ENCODE results near the gene TNPO3. TPM values are rescaled to one million over a fixed set of nuclear protein-coding genes. Genes with fewer than 3 reads are reported as not detected.
"Not testable (repeated sequence)": the region's sequence is repeated elsewhere in the genome, so short reads cannot be mapped to it uniquely, and the experiment has no call there.

The TNPO3 gene
- total RNA-seq, 2 experiments from 2014 or later, result 17.1 to 18.7 TPM

DNA sequence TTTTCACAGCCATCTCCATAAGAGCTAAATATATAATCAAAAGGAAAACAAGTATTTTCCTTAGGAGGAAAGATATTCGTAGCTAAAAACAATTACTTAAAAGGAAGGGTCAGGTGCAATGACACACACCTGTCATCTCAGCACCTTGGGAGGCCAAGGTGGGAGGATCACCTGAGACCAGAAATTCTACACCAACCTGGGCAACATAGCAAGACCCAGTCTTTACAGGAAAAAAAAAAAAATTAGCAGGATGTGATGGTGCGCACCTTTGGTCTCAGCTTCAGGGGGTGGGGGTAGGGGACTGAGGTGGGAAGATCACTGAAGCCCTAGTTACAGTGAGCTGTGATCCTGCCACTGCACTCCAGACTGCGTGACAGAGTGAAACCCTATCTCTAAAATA lies 11.9 kb downstream of the TNPO3 start:
- H3K27ac ChIP-seq (ENCODE audit: low read depth in 1 of 2, low read length in 2 of 2), result no peak overlapping the region
- no peak overlapping the region for H3K27ac Mint-ChIP-seq
- no peak for ATAC-seq (ENCODE audit: poor library complexity)
- peaks cover 85% of the 10 kb centered on the region for H3K4me1 Mint-ChIP-seq (ENCODE audit: low read depth)
- intact Hi-C loops (cut with DNase I, micrococcal nuclease), result no loop called here
- DNase-seq, result no peak
- H3K9me3 ChIP-seq (ENCODE audit: control insufficient read depth in 1 of 2, insufficient read depth in 1 of 2, low read length in 2 of 2), result no peaks in the 10 kb centered on the region
- POLR2A ChIA-PET, result interaction anchor here (1.4 kb wide), 1 partner anchor 11 kb away, joined by 6 read pairs; the partner anchor contains the start of gene TNPO3
- H3K4me3 ChIP-seq (ENCODE audit: low read length), result no peak overlapping the region
- no peaks in the 10 kb centered on the region for H3K27me3 Mint-ChIP-seq
- peaks cover 66% of the 10 kb centered on the region for H3K36me3 Mint-ChIP-seq (ENCODE audit: low read depth)
- no peaks in the 10 kb centered on the region for H3K9me3 Mint-ChIP-seq
- H3K4me3 Mint-ChIP-seq, result no peak overlapping the region
- TF ChIP-seq, protein P1, sequence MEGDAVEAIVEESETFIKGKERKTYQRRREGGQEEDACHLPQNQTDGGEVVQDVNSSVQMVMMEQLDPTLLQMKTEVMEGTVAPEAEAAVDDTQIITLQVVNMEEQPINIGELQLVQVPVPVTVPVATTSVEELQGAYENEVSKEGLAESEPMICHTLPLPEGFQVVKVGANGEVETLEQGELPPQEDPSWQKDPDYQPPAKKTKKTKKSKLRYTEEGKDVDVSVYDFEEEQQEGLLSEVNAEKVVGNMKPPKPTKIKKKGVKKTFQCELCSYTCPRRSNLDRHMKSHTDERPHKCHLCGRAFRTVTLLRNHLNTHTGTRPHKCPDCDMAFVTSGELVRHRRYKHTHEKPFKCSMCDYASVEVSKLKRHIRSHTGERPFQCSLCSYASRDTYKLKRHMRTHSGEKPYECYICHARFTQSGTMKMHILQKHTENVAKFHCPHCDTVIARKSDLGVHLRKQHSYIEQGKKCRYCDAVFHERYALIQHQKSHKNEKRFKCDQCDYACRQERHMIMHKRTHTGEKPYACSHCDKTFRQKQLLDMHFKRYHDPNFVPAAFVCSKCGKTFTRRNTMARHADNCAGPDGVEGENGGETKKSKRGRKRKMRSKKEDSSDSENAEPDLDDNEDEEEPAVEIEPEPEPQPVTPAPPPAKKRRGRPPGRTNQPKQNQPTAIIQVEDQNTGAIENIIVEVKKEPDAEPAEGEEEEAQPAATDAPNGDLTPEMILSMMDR (IDR thresholded peaks at IDR 0.05), result no peak
- CTCF ChIA-PET, result interaction anchor here (0.6 to 1.1 kb wide), 4 partner anchors 13 to 302 kb away, joined by 3 read pairs; no protein-coding TSS in a partner anchor
- no peaks in the 10 kb centered on the region for H3K27me3 ChIP-seq (ENCODE audit: control insufficient read depth in 1 of 2, insufficient read depth in 2 of 2, low read length in 2 of 2)
- peaks cover 26% of the 10 kb centered on the region for H3K36me3 ChIP-seq (ENCODE audit: insufficient read depth, low read length)
- peaks cover 25% of the 10 kb centered on the region for H3K4me1 ChIP-seq (ENCODE audit: insufficient read depth, low read length)

DNA sequence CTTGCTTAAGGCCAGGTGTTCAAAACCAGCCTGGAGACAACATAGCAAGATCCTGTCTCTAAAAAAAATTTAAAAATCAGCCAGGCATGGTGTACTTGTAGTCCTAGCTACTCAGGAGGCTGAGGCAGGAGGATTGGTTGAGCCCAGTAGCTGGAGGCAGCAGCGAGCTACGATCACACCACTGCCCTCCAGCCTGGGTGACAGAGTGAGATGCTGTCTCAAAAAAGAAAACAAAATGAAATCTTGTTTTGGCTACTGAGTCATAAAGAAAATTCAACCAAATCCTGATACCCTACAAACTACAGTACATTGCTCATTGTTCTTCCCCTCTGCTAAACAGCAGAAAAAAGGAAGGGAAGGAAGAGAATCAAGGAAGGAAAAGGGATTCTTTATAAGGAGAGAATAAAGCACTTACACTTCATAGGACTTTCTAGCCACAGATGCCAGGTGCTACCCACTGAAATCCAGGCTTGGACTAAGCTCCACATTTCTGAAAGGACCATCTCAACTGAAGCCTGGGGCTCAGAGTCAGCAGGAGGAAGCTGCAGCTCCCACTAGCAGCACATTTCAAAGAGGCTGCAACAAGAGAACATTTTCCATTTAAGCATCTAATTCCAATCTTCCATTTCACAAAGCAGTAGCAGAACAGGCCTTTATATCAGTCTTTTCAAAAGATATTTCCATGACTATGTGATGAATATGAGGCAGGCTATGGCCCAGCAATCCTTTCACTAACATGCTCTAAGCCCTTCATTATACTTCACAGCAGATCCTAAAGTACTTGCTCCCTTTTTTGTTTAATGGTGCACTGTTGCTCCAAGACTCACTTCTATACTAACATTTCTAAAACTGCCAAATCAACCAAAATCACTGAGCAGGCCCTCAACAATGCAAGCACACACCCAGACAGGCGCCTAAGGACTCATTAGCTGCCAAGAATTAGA lies 13.5 kb downstream of the TNPO3 start:
- ChIA-PET CTCF (interaction anchor here (0.5 kb wide), 1 partner anchor 29 kb away, joined by 3 read pairs; no protein-coding TSS in a partner anchor), POLR2A (interaction anchor here (0.6 kb wide), 1 partner anchor 11 kb away, joined by 3 read pairs; no protein-coding TSS in a partner anchor)
- ATAC-seq (ENCODE audit: poor library complexity) (no peak), DNase-seq (no peak)
- no peaks in the 10 kb centered on the region for H3K27me3 ChIP-seq (ENCODE audit: control insufficient read depth in 1 of 2, insufficient read depth in 2 of 2, low read length in 2 of 2)
- Mint-ChIP-seq H3K4me3 (peak overlapping the region; percentile 5), H3K4me1 (ENCODE audit: low read depth) (peaks cover 84% of the 10 kb centered on the region), H3K36me3 (ENCODE audit: low read depth) (peaks cover 69% of the 10 kb centered on the region), H3K9me3 (no peaks in the 10 kb centered on the region), H3K27me3 (no peaks in the 10 kb centered on the region), H3K27ac (peak overlapping the region; percentile 10)
- H3K36me3 ChIP-seq (ENCODE audit: insufficient read depth, low read length), result peaks cover 39% of the 10 kb centered on the region
- H3K4me3 ChIP-seq (ENCODE audit: low read length), result no peak overlapping the region
- H3K4me1 ChIP-seq (ENCODE audit: insufficient read depth, low read length), result peaks cover 21% of the 10 kb centered on the region
- intact Hi-C loops (cut with DNase I, micrococcal nuclease), result no loop called here
- H3K9me3 ChIP-seq (ENCODE audit: control insufficient read depth in 1 of 2, insufficient read depth in 1 of 2, low read length in 2 of 2), result no peaks in the 10 kb centered on the region
- no peak overlapping the region for H3K27ac ChIP-seq (ENCODE audit: low read depth in 1 of 2, low read length in 2 of 2)
- TF ChIP-seq, protein P1 (IDR thresholded peaks at IDR 0.05), result no peak

DNA sequence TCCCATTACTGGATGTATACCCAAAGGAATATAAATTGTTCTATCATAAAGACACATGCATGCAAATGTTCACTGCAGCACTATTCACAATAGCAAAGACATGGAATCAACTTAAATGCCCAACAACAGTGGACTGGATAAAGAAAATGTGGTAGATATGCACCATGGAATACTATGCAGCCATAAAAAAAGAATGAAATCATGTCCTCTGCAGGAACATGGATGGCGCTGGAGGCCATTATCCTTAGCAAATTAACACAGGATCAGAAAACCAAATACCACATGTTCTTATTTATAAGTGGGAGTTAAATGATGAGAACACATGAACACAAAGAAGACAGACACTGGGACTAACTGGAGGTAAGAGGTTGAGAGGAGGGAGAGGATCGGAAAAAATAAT lies 16.4 kb downstream of the TNPO3 start:
- H3K27me3 ChIP-seq (ENCODE audit: control insufficient read depth in 1 of 2, insufficient read depth in 2 of 2, low read length in 2 of 2); H3K4me3 ChIP-seq (ENCODE audit: low read length); H3K9me3 ChIP-seq (ENCODE audit: control insufficient read depth in 1 of 2, insufficient read depth in 1 of 2, low read length in 2 of 2); H3K27ac ChIP-seq (ENCODE audit: low read depth in 1 of 2, low read length in 2 of 2); H3K9me3 Mint-ChIP-seq; H3K4me3 Mint-ChIP-seq; intact Hi-C loops (cut with DNase I, micrococcal nuclease); H3K27ac Mint-ChIP-seq; POLR2A ChIA-PET; H3K27me3 Mint-ChIP-seq; ATAC-seq (ENCODE audit: poor library complexity); DNase-seq: not testable (repeated sequence)
- peaks cover 85% of the 10 kb centered on the region for H3K36me3 Mint-ChIP-seq (ENCODE audit: low read depth)
- Histone ChIP-seq H3K36me3 (ENCODE audit: insufficient read depth, low read length) (peaks cover 50% of the 10 kb centered on the region), H3K4me1 (ENCODE audit: insufficient read depth, low read length) (peaks cover 11% of the 10 kb centered on the region)
- CTCF ChIA-PET, result interaction anchor here (0.6 kb wide), 1 partner anchor 174 kb away, joined by 3 read pairs; no protein-coding TSS in a partner anchor
- H3K4me1 Mint-ChIP-seq (ENCODE audit: low read depth), result peaks cover 67% of the 10 kb centered on the region

Data from CD4-positive, alpha-beta T cell (primary cell).